Measurements from ENCODE around the gene GDI1.

- TF ChIP-seq POLR2A (IDR thresholded peaks at IDR 0.05) (no peak), CTCF (IDR thresholded peaks at IDR 0.05) (peak; percentile 65 to 82 (median 70))
These were observed 38.1 kb upstream of the GDI1 start for GRCh38 chrX:154398668-154399526.

Data from thyroid gland (tissue), 4 donors.